AG08396 (cell line): ENCODE results near the gene RHBDD1.

ENCODE experiments used
- DNase-seq: peaks from one replicate; pipeline ENCODE4 v3.0.0; 2012; ENCODE audit warnings: low spot score, mixed read lengths

Gene RHBDD1

DNA sequence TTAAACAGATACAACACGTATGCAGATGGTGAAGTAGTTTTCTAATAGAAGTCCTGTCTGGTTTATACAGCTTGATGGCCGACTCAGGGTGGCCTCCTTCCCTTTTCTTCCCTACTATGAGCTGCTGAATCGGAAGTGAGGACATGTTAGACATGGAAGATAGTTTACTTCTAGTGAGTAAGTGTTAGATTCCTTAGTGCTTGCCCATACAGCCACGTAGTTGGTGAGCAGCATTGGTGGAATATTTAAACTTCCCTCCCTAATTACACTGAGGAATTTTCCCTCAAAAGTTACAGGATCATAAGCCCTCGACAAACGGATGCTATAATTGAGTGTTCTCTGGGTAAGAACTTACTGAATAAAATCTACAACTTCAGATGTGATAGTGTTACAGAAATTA is 52.1 kb downstream of the RHBDD1 start:
- peak; percentile 47 for DNase-seq

DNA sequence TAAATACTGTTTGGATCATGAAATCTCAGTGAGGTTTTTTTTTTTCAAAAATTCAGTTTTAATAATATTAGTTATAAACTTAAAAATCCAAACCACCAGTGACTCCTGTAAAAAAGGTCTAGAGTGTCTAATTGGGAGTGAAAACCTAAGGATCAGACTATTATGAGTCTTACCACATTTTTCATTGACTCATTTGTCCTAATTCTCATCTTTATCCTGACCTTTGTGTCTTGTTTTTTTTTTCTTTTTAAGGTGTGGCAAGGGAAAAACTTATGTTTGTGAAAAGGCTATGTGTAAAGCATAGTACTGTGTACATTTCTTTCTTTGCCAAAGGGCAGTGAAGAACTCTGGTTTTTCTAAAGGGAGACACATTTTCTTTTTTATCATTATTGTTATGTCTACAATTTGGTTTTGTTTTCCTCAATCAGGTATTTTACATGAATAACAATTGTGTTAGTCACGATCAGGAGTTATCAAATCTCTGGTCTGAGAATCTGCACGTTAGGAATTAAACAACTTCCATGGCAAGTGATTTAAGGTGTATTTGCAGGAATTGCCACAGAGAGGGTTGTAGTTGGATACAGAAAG is 52.6 kb downstream of the RHBDD1 start:
- no peak for DNase-seq

DNA sequence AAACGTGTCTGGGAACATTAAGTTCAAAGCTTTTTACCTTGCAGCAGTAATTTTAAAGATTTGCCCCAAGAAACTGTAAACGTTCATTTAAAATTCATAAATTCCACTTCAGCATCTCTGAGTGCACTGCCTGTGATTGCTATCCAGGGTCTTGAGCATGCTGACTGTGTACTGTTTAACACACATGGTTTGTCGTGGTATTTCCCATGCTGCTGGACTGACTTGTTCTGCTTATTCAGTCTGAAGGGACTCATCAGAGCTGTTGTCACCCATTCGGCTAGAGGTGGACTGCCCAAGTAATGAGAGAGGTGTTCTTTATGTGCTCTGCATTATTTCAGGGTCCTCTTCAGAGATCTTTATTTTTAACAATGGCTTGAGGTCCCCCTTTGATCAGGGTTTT is 53.1 kb downstream of the RHBDD1 start:
- no peak for DNase-seq

DNA sequence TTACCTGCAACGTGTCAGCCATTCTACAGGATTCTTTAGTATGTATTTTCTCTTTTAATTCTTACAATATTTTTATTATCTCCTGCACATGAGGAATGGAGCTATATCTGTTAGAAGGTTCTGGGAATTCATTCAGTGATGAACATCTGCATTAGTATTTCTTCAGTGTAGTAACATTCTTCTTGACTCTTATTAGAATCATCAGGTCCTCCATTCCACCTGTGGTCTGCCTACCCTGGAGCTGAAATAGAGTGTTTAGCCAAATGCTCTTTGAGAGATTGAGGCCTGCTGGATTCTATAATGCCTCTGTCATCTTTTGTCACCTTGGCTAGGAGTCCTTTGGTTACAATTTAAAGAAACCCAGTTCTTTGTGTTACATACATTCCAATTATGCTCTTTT is 54.4 kb downstream of the RHBDD1 start:
- DNase-seq, result no peak

DNA sequence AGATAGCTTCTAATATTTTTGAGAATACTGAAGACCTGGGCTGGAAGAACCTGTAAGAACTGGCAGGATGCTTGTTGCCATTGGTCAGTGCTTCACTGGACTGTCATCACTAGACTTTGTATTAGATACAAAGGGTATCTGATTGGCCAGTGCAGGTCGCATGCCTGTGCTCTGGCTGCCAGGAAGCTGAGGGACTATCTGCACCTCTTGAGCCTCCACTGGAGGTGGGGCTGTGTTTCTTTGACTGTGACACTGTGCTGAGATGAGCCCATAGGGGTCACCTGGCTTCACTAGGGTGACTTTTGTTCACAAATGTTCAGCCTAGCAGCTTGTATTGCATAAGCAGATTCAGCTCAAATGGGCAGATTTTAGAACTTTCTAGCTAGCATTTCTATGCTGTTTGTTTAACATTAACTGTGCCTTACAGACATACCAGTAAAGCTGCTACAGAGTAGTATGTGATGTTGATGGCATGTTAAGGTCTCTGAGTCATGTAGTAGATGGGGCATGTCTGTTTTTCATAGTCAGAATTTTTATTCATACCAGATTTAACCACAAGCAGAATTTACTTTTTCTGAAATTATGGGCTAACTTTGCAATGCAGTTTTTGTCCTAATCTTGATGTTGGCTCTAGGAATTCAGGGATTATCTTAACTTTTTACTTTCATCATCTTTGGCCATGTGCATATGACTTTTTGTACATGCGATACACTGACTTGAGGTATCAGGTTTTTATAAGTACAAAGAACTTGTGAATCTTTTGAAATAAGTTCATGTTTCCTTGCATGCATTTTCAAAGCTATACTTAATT is 56.1 kb downstream of the RHBDD1 start:
- peak; percentile 56 for DNase-seq

DNA sequence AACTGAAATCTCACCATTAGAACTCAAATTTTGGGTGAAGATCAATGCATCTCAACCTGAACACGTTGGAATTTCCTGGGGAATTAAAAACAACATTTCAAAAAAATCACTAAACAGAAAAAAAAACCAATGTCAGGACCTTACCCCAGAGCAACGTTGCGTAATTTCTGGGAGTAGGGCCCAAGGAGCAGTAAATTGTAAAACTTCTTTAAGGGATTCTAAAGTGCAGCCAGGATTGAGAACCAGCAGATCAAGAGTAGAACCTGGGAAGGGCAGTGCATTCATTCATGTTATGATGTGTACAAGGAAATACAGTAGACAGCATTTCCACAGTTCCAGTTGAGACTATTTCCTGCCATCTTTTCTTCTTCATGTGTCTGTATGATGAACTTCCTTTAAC is 56.9 kb downstream of the RHBDD1 start:
- DNase-seq, result no peak

DNA sequence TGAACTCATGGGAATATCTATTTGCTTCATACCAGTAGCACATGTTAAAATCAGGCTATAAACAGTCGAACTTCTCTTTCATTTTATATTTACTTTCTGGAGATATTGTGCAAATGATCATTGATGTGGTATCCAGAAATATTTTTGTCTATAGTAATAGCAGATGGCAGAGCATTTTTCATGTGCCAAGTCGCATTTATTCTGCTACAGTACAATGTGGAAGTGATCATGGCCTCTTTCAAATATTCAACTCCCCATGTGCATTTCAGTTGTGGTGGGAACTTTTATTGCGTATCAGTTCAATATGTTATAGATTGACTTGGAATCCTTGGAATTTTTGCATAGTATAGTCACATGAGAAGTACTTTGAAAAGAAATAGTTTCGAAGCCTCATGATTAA is 57.4 kb downstream of the RHBDD1 start:
- no peak for DNase-seq

DNA sequence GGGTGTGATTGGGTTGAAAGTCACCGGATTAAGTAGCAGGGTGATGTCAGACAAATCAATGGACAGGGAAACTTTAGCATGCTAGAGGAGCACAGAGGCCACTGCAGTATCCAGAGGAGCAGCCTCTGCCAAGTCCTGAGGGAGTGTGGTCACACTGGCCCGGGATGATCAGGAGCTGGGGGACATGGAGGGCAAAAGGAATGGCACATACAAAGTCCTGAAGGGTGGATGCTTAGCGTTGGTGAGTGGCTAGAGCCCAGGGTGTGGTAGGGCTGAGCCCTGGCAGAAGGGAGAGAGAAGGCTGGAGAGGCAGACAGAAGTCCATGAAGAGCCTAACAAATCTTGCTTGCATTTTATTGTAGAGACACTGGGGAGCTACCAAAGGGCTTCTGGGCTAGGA is 58.9 kb downstream of the RHBDD1 start:
- DNase-seq, result no peak

DNA sequence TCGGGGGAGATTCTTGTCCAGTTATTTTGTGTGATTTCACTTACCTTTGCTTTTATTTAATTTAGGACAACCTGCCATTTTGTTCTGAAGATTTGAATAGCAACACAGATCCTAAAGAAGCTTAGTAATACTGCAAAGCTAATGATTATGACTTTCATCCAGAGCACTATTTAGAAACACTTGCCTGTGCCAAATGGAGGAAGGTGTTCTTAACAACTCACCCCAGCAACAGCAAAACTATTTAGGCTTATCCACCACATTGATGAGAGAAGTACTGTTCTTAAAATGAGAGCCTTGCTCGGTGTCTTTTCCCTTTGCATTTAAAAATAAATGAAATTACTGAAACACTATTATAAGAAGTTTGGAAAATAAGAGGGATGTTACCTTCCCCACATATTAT is 59.7 kb downstream of the RHBDD1 start:
- DNase-seq, result no peak

DNA sequence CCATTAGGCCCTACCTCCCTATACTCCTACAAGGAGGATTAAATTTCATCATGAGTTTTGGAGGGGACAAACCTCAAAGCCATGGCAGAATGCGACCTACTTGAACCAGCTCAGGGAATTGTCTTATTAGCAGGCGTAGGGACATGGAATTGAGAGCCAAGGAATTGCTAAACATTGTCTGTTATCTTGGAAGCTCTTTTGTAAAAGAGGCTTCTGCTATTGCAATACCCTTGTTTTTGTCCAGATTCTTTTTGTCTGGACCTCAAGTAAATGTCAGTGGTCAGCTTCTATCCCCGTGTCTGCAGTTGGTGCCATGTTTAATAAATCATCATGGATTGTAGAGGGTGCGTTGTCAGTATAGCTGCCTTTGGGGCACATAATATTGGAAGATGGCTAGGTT is 62.3 kb downstream of the RHBDD1 start:
- DNase-seq, result no peak

DNA sequence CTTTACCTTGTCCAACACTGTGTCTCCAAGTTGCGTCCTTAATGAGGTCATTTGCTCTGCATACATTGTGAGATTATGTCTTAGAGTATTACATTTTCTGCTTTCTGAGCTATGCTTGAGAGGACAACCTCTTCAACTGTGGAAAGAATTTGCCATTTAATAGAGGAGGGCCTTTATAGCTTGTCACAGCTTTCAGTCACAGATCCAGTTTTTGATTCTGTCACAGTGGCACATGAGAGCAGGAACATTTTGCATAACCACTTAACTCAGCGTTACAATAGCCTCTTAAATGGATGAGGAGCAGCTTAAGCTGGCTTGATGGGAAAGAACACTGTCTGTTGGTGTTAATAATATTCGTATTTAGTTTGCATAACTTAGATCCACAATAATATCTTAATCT is 63.0 kb downstream of the RHBDD1 start:
- no peak for DNase-seq

DNA sequence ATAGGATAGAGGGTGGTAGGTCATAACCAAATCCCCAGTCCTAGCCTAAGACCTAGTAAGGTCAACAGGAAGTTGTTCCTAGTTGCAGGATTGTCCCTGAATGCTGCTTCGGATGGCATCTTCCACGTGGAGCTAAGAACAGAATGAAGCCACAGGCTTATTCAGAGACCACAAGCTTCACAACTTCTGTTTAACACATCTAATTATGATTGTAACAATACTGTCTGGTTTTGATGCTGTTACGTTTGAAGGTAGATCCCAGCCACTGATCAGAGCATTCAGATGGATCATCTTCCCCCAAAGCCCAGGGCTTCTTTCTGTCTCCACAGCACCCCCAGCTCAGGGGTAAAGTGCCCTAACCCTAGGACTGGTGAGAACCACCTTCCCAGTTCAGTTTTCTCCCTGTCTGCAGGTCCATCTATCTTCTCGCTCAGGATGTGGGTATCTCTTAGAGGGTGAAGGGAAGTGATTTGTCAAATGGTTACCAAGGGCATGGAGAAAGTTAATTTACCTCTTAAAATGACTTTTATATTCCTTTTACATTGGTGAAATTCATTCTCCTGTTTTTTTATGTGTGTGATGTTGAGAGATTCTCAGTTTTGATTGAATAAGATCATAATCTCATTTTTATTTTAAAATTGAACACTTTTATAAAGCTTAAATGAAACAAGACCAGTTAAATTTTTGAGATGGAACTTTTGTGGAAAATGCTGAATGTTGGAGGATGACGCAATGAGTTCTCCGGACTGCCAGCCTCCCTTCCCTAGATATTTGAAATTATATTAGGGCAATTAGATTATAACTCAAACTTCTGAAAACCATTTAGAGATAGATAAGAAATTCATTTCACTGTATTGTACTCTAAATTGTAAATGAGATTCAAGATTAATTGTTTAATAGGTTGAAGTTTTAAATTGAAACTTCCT is 66.5 kb downstream of the RHBDD1 start:
- no peak for DNase-seq

DNA sequence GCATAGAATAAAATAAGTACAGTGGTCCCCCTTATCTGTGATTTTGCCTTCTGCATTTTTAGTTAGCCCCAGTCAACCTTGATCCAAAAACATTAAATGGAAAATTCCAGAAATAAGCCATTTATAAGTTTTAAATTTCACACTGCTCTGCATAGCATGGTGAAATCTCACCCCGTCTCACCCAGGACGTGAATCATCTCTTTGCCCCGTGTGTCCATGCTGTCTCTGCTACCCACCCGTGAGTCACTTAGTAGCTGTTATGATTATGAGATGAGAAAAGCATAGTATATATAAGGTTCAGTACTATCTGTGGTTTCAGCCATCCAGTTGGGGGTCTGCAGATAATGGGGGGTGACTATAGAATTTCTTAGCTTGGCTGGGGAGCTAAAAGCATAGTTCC is 67.3 kb downstream of the RHBDD1 start:
- DNase-seq, result peak; percentile 61

DNA sequence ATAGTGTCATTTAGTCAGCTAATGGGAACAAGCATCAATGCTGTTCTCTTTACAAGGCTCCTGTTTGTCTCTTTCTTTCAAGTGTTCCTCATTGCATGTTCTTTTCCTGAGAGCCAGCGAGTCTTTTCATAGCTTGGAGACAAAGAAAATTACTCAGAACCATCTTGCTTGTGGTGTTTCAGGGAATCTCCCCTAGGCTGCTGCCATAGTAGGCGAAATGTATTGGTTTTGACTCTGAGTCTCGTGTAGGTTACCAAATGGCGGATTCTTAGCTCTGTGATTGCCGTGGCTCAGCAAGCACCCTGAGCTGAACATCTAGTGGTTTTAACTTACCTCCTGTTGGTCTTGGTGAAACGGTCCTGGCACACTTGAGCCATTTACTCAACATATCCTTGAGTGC is 68.7 kb downstream of the RHBDD1 start:
- DNase-seq, result no peak

DNA sequence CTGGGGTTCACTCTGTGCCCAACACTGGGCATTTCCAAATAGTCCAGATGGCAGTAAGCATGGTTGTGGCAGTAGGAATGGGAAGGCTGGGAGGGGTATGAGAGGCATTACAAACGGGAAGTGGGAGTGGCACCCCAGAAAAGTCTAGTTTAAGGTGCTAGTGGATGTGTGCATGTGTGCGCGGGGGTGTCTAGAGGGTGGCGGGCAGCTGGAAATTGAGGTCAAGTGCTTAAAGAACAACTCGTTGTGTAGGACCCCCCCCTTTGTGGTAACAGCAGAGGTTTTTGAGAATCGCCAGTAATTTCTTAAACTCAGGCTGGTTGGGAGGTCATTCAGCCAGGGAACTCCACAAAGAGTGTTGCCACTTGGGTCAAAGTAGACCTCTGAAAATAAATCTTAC is 69.9 kb downstream of the RHBDD1 start:
- DNase-seq, result no peak

DNA sequence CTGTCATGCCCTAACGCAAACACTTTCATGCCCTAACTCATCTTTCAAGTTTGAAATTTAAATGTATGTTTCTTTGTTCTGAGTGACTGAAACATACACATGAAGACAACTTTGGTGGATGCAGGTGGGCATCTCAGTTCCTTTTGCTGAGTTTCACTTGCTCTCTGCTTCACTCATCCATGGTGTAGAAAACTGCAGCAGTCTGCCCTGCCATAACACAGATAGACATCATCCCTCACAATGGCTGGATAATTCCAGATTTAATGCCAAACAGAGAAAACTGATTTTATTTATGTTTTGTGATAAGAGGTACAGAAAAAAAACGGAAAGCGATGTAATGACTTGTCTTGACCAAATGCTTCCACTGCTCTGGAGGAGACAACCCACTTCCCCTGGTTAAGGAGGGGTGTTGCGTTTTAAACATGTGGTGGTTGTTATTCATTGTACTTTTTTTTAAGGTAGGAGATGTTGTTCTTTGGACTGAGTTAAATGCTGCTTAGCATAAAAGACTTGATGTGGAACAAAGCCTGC is 70.4 kb downstream of the RHBDD1 start:
- DNase-seq, result no peak

DNA sequence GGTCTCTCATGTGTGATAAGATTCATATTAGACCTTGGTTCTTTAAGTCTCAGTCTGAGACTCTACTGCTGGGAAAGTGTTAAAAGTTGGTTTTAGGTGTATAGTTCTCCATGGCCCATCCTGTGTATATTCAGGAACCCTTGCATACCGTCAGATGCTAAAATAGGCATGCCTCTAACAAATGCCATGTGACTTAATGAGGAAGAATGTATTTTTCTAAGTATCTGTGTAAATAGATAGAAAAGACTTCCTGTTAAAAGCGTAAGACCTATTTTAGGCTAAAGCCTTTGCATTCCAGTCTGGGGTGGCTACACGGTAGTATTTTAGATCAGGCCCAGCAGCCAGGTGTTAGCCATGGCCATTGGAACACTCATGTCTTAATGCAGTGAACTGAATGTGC is 73.3 kb downstream of the RHBDD1 start:
- no peak for DNase-seq

DNA sequence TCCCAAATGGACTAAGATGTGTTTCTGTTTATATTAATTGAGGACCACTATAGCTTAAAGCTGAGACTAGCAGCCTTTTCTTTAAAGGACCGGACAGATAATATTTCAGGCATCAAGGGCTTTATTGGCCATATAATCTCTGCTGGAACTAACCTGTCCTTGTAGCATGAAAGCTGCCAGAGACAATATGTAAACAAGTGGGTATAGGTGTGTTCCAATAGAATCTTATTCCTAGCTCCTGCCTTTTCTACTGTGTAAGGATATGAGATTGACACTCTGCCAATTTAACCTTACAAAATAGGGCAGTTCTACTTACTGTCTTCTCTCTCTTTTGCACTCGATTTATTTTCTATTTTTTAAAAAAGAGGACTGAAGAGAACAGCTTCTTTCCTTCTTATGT is 74.0 kb downstream of the RHBDD1 start:
- no peak for DNase-seq

DNA sequence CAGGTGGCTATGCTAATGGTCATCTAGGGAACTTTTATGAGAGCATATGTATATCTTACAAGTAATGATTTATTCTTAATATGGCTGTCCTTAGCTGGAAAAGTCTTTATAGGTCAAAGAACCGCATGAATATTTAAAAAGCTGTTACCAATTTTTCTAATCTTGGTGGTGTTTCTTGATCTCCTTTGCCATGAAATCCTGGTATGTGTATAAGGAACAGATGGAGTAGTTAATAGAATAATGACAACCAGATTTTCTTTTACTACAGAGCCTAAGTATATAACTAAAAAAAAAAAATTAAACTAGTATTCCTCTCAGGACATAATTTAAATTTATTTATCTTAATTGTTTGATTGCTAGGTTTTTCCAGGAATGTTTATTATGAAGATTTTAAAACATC is 74.5 kb downstream of the RHBDD1 start:
- DNase-seq, result no peak

DNA sequence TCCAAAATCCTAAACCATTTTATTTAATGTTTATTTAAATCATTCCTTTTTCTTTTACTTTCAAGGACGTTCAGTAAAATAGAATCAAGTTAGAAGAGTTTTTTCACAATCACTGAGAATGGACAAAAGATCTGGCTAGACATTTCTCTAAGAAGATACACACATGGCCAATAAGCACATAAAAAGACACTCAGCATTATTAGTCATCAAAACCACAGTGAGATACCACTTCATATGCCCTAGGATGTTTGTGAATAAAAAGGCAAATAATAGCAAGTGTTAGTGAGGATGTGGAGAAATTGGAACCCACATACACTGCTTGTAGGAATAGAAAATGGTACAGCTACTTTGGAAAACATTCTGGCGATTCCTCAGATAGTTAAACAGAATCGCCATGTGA is 76.1 kb downstream of the RHBDD1 start:
- DNase-seq, result no peak

DNA sequence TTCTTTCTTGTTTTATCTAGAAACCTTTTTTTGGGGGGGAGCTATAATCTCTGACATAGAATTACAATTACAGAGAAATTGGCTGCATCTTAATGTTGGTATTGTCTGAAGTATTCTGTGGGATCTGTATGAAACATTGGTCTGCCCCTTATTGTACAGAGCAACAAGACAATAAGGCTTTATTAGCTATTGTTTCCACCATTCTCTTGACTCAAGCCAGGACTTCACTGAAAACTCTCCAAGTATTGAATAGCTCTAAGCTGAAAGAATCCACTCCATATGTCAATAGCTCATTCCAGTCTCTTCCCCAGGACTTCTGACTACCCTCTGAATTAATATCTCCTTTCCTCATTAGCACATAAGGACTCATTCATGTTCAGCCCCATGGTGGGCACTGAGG is 77.8 kb downstream of the RHBDD1 start:
- no peak for DNase-seq

DNA sequence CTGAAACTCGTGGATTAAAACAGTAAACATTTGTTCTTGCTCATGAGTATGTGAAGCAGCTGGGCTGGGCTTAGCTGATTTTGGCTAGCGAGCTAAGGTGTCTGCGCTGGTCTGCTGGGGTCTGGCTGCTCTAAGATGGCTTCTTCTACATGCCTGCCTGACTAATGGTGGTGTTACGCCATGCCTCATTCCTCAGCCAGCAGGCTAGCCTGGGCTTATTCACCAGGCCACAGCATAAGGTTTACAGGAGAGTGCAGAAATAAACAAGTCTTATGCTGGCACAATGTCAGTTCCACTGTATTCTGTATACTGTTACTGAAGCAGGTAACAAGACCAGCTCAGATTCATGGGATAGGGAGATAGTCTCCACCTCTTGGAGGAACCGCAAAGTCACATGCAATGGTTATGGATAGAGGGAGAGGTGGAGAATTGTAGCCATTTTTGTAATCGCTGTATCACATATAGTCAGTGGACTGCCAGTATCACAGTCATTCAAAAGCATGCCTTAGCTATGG is 80.0 kb downstream of the RHBDD1 start:
- peak; percentile 65 for DNase-seq

DNA sequence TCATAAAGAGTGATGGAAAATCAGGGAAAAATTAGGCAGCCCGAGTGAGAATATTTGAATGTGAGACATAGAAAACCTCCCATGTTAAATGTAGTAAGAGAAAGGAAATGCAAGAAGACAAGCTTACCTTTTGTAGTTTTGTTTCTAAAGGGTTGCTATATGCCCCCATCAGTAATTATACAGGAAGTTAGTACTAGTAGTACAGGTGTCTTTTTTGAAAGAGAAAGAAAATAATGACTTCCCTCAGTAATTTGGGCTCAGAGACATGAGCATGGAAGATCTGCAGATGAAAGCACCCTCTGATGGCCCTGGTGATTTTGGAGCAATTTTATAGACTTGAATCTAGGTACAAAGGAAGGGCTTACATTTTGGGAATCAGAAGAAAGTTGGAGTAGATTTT is 80.8 kb downstream of the RHBDD1 start:
- no peak for DNase-seq
